ENCODE measurements around the gene NQO1.

NQO1 gene

DNA sequence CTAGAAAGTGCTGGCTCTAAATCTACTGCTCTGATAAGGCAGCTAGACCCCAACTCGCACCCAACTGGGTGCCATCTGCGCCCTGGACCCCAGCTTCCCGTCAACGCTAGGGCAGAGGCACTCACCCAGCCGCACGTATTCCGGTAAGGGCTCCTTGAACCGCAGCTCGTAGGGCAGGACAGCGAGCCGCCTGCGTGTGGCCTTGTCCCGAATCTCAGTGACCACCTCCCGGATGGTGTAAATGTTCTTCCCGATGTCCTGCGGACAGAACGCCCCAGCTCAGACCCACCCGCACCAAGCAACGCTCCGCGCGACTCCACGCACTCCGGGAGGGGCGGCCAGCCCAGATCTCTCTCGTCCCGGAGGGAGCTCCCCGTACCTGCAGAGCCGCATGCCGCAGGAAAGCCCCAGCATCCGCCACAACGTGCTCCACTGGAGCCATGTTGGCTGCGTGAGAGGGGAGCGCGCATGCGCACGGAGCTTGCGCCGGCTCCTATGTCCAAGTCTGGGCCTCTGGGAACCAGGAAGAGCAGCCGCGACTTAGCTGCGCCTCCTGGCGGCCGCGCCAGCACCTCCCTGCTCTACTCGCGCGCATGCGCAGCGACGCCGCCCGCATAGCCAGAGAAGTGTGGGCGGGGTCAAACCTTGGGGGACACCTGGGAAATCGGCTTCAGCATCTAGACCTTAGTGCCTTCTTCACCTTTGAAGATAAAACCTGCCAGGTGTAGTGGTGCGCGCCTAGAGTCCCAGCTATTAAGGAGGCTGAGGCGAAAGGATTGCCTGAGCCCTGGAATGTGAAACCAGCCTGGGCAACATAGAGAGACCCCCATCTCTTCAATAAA lies 28.3 kb upstream of the NQO1 start, which contains the start of gene NOB1:
TSS of gene NOB1 (minus strand) at position 458 of the 842 bp plus-strand sequence. CDS start at position 442, 16 bp downstream.
- peak within 1 kb of the TSS; percentile 90 for H3K4me3 ChIP-seq (ENCODE audit: low read length, poor library complexity, severe bottlenecking)
- H2AFZ ChIP-seq (ENCODE audit: low read length) = peak within 1 kb of the TSS; percentile 93
- peak; percentile 87 for TF ChIP-seq CTCF (conservative IDR thresholded peaks at IDR 0.05; ENCODE audit: low read length)
- no peak for TF ChIP-seq EZH2phosphoT487 (IDR thresholded peaks at IDR 0.05; ENCODE audit: borderline replicate concordance)
- H3K4me1 ChIP-seq (ENCODE audit: insufficient read depth, low read length, poor library complexity, severe bottlenecking) = peaks cover 13% of the 10 kb centered on the region
- no peaks in the 10 kb centered on the region for H3F3A ChIP-seq (ENCODE audit: low read depth)
- no peaks in the 10 kb centered on the region for H3K9me2 ChIP-seq (replicated peaks; ENCODE audit: low read depth, low read length)
- H4K20me1 ChIP-seq (ENCODE audit: insufficient read depth, low read length, poor library complexity, severe bottlenecking) = no peaks in the 10 kb centered on the region
- peaks cover 14% of the 10 kb centered on the region; the same call in 1 of the 2 replicates for H3K36me3 ChIP-seq (ENCODE audit: insufficient read depth, low read length)
- H3K79me2 ChIP-seq (ENCODE audit: insufficient read depth, low read length) = peaks cover 45% of the 10 kb centered on the region
- H3K4me2 ChIP-seq (ENCODE audit: low read depth, low read length, poor library complexity, severe bottlenecking) = peak within 1 kb of the TSS; percentile 75
- H3K27me3 ChIP-seq (ENCODE audit: insufficient read depth, low read length, poor library complexity, severe bottlenecking) = no peaks in the 10 kb centered on the region
- peak within 1 kb of the TSS; percentile 89 for H3K9ac ChIP-seq (ENCODE audit: low read depth, low read length, poor library complexity, severe bottlenecking)
- H3K9me3 ChIP-seq (ENCODE audit: insufficient read depth, low read depth, low read length) = no peaks in the 10 kb centered on the region

DNA sequence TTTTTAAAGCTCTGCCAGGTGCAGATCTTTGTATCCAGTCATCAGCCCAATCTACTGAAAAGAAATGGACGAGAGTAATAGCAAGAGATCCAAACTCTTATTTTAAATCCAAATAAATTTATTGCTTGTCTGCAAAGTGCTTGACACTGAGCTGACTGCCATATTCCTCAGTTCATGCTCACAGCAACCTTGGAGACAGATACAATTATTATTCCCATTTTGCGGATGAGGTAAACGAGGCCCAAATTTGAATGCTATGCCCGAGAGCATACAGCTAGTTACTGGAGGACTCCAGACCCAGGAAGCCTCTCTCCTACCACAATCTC lies 27.7 kb upstream of the NQO1 start:
- Histone ChIP-seq H3K79me2 (ENCODE audit: insufficient read depth, low read length) (peaks cover 45% of the 10 kb centered on the region), H3K9me2 (replicated peaks; ENCODE audit: low read depth, low read length) (no peaks in the 10 kb centered on the region), H2AFZ (ENCODE audit: low read length) (peak overlapping the region; percentile 93), H3K36me3 (ENCODE audit: insufficient read depth, low read length) (peaks cover 17% of the 10 kb centered on the region; the same call in 1 of the 2 replicates), H4K20me1 (ENCODE audit: insufficient read depth, low read length, poor library complexity, severe bottlenecking) (no peaks in the 10 kb centered on the region), H3K9ac (ENCODE audit: low read depth, low read length, poor library complexity, severe bottlenecking) (peak overlapping the region; percentile 89), H3F3A (ENCODE audit: low read depth) (no peaks in the 10 kb centered on the region), H3K27me3 (ENCODE audit: insufficient read depth, low read length, poor library complexity, severe bottlenecking) (no peaks in the 10 kb centered on the region), H3K4me2 (ENCODE audit: low read depth, low read length, poor library complexity, severe bottlenecking) (peak overlapping the region; percentile 75), H3K4me1 (ENCODE audit: insufficient read depth, low read length, poor library complexity, severe bottlenecking) (peaks cover 13% of the 10 kb centered on the region), H3K4me3 (ENCODE audit: low read length, poor library complexity, severe bottlenecking) (peak overlapping the region; percentile 90), H3K9me3 (ENCODE audit: insufficient read depth, low read depth, low read length) (no peaks in the 10 kb centered on the region)
- TF ChIP-seq CTCF (conservative IDR thresholded peaks at IDR 0.05; ENCODE audit: low read length) (no peak), EZH2phosphoT487 (IDR thresholded peaks at IDR 0.05; ENCODE audit: borderline replicate concordance) (no peak)

GRCh38 chr16:69748694-69749345 lies 22.5 kb upstream of the NQO1 start:
- no peak overlapping the region for H3K9ac ChIP-seq (ENCODE audit: low read depth, low read length, poor library complexity, severe bottlenecking)
- peaks cover 13% of the 10 kb centered on the region for H3K4me1 ChIP-seq (ENCODE audit: insufficient read depth, low read length, poor library complexity, severe bottlenecking)
- TF ChIP-seq CTCF (conservative IDR thresholded peaks at IDR 0.05; ENCODE audit: low read length) = no peak
- H3K79me2 ChIP-seq (ENCODE audit: insufficient read depth, low read length) = peaks cover 38% of the 10 kb centered on the region
- H2AFZ ChIP-seq (ENCODE audit: low read length) = no peak overlapping the region
- H3K4me2 ChIP-seq (ENCODE audit: low read depth, low read length, poor library complexity, severe bottlenecking) = no peak overlapping the region
- no peaks in the 10 kb centered on the region for H4K20me1 ChIP-seq (ENCODE audit: insufficient read depth, low read length, poor library complexity, severe bottlenecking)
- H3K9me2 ChIP-seq (replicated peaks; ENCODE audit: low read depth, low read length) = no peaks in the 10 kb centered on the region
- H3K9me3 ChIP-seq (ENCODE audit: insufficient read depth, low read depth, low read length) = no peaks in the 10 kb centered on the region
- no peak overlapping the region for H3K4me3 ChIP-seq (ENCODE audit: low read length, poor library complexity, severe bottlenecking)
- H3K27me3 ChIP-seq (ENCODE audit: insufficient read depth, low read length, poor library complexity, severe bottlenecking) = no peaks in the 10 kb centered on the region
- no peaks in the 10 kb centered on the region for H3F3A ChIP-seq (ENCODE audit: low read depth)
- H3K36me3 ChIP-seq (ENCODE audit: insufficient read depth, low read length) = peaks cover 66% of the 10 kb centered on the region; the same call in 1 of the 2 replicates
